ENCODE results near the gene ZNF331. TPM values are rescaled to one million over a fixed set of nuclear protein-coding genes. Genes with fewer than 3 reads are reported as not detected.
"Not testable (repeated sequence)": the region's sequence is repeated elsewhere in the genome, so short reads cannot be mapped to it uniquely, and the experiment has no call there.

ZNF331 gene
- total RNA-seq (10 to 100 TPM; 17.5 to 18.6 TPM), polyA plus RNA-seq (43.9 TPM)

GRCh38 chr19:53537521-53538377 lies at the start of gene ZNF331:
TSS of gene ZNF331 (plus strand) at chr19:53538145. CDS start at chr19:53569377, 31,232 bp downstream.
- H3K4me3 Mint-ChIP-seq, result peak within 1 kb of the TSS; percentile 91 to 99 (median 94)
- peak within 1 kb of the TSS; percentile 95 for H3K27ac ChIP-seq (ENCODE audit: low read depth, low read length)
- H3K27me3 Mint-ChIP-seq, result peaks cover 0 to 14% of the 10 kb centered on the region in 2 donors
- no peaks in the 10 kb centered on the region for H3K27me3 ChIP-seq (ENCODE audit: insufficient read depth, low read length, poor library complexity, severe bottlenecking)
- POLR2A ChIA-PET, result interaction anchor here (1.3 to 1.5 kb wide), 3 partner anchors 17 kb away, joined by 3 to 5 read pairs (median 5); no protein-coding TSS in a partner anchor
- H3K9me3 ChIP-seq (ENCODE audit: low read length), result no peaks in the 10 kb centered on the region
- CTCF ChIA-PET, result interaction anchor here (1.3 kb wide), 1 partner anchor 17 kb away, joined by 3 read pairs; no protein-coding TSS in a partner anchor
- peak; percentile 87 to 96 (median 95) for DNase-seq
- H3K36me3 Mint-ChIP-seq, result peaks cover 11 to 52% (median 30%) of the 10 kb centered on the region in 3 donors
- H3K36me3 ChIP-seq (ENCODE audit: insufficient read depth, low read length), result no peaks in the 10 kb centered on the region
- peak within 1 kb of the TSS; percentile 83 for H3K4me3 ChIP-seq (ENCODE audit: low read length)
- peaks cover 17% of the 10 kb centered on the region for H3K4me1 ChIP-seq (ENCODE audit: insufficient read depth, low read length)
- H3K9me3 Mint-ChIP-seq, result peaks cover 0 to 12% (median 0%) of the 10 kb centered on the region in 5 donors
- H3K27ac Mint-ChIP-seq, result peak within 1 kb of the TSS; percentile 98 to 100 (median 99)
- peaks cover 24 to 57% (median 39%) of the 10 kb centered on the region in 3 donors for H3K4me1 Mint-ChIP-seq

- H3K4me3 Mint-ChIP-seq, result no peak overlapping the region
- CTCF ChIA-PET, result no interaction called here
- POLR2A ChIA-PET, result no interaction called here
- no peak overlapping the region for H3K27ac Mint-ChIP-seq
- Histone ChIP-seq H3K27me3 (ENCODE audit: insufficient read depth, low read length, poor library complexity, severe bottlenecking) (no peaks in the 10 kb centered on the region), H3K4me1 (ENCODE audit: insufficient read depth, low read length) (no peaks in the 10 kb centered on the region), H3K27ac (ENCODE audit: low read depth, low read length) (no peak overlapping the region), H3K36me3 (ENCODE audit: insufficient read depth, low read length) (peaks cover 37% of the 10 kb centered on the region), H3K4me3 (ENCODE audit: low read length) (no peak overlapping the region), H3K9me3 (ENCODE audit: low read length) (peaks cover 52% of the 10 kb centered on the region)
- peaks cover 34 to 65% (median 64%) of the 10 kb centered on the region in 3 donors for H3K36me3 Mint-ChIP-seq
- H3K4me1 Mint-ChIP-seq, result no peaks in the 10 kb centered on the region
- no peaks in the 10 kb centered on the region for H3K27me3 Mint-ChIP-seq
- H3K9me3 Mint-ChIP-seq, result peaks cover 52 to 94% (median 93%) of the 10 kb centered on the region in 5 donors
- DNase-seq, result no peak
Measured at GRCh38 chr19:53492153-53492552, 45.8 kb upstream of the ZNF331 start.

- H3K9me3 ChIP-seq (ENCODE audit: low read length), result peaks cover 24% of the 10 kb centered on the region
- POLR2A ChIA-PET; H3K27me3 ChIP-seq (ENCODE audit: insufficient read depth, low read length, poor library complexity, severe bottlenecking); H3K4me1 Mint-ChIP-seq; CTCF ChIA-PET; H3K36me3 ChIP-seq (ENCODE audit: insufficient read depth, low read length); H3K27ac Mint-ChIP-seq; H3K4me3 ChIP-seq (ENCODE audit: low read length); H3K4me3 Mint-ChIP-seq; H3K27ac ChIP-seq (ENCODE audit: low read depth, low read length); DNase-seq; H3K4me1 ChIP-seq (ENCODE audit: insufficient read depth, low read length): not testable (repeated sequence)
- H3K36me3 Mint-ChIP-seq, result peaks cover 4 to 24% (median 21%) of the 10 kb centered on the region in 3 donors
- H3K27me3 Mint-ChIP-seq, result peaks cover 6 to 16% of the 10 kb centered on the region in 2 donors
- H3K9me3 Mint-ChIP-seq, result peaks cover 34 to 80% (median 74%) of the 10 kb centered on the region in 5 donors
Measured at GRCh38 chr19:53497311-53498023, 40.5 kb upstream of the ZNF331 start.

GRCh38 chr19:53498024-53498395 lies 39.9 kb upstream of the ZNF331 start:
- Mint-ChIP-seq H3K36me3 (peaks cover 2 to 19% (median 16%) of the 10 kb centered on the region in 3 donors), H3K27me3 (peaks cover 6 to 20% of the 10 kb centered on the region in 2 donors), H3K9me3 (peaks cover 28 to 75% (median 71%) of the 10 kb centered on the region in 5 donors)
- DNase-seq; H3K27me3 ChIP-seq (ENCODE audit: insufficient read depth, low read length, poor library complexity, severe bottlenecking); H3K4me3 Mint-ChIP-seq; H3K36me3 ChIP-seq (ENCODE audit: insufficient read depth, low read length); H3K27ac ChIP-seq (ENCODE audit: low read depth, low read length); H3K4me1 Mint-ChIP-seq; H3K4me3 ChIP-seq (ENCODE audit: low read length); POLR2A ChIA-PET; H3K27ac Mint-ChIP-seq; CTCF ChIA-PET; H3K4me1 ChIP-seq (ENCODE audit: insufficient read depth, low read length): not testable (repeated sequence)
- H3K9me3 ChIP-seq (ENCODE audit: low read length), result peaks cover 18% of the 10 kb centered on the region

GRCh38 chr19:53503151-53503550 lies 34.8 kb upstream of the ZNF331 start:
- H3K36me3 Mint-ChIP-seq, result peaks cover 0 to 14% (median 1%) of the 10 kb centered on the region in 3 donors
- H3K27me3 Mint-ChIP-seq, result peaks cover 16 to 40% of the 10 kb centered on the region in 2 donors
- H3K27ac Mint-ChIP-seq; H3K27ac ChIP-seq (ENCODE audit: low read depth, low read length); H3K9me3 ChIP-seq (ENCODE audit: low read length); DNase-seq; H3K27me3 ChIP-seq (ENCODE audit: insufficient read depth, low read length, poor library complexity, severe bottlenecking); H3K4me1 ChIP-seq (ENCODE audit: insufficient read depth, low read length); H3K36me3 ChIP-seq (ENCODE audit: insufficient read depth, low read length); H3K4me1 Mint-ChIP-seq; CTCF ChIA-PET; POLR2A ChIA-PET; H3K4me3 Mint-ChIP-seq; H3K4me3 ChIP-seq (ENCODE audit: low read length): not testable (repeated sequence)
- H3K9me3 Mint-ChIP-seq, result peaks cover 7 to 33% (median 29%) of the 10 kb centered on the region in 5 donors

GRCh38 chr19:53503671-53504364 lies 34.1 kb upstream of the ZNF331 start:
- H3K4me3 ChIP-seq (ENCODE audit: low read length); H3K4me1 Mint-ChIP-seq; H3K27ac Mint-ChIP-seq; H3K36me3 ChIP-seq (ENCODE audit: insufficient read depth, low read length); CTCF ChIA-PET; H3K27ac ChIP-seq (ENCODE audit: low read depth, low read length); DNase-seq; POLR2A ChIA-PET; H3K4me1 ChIP-seq (ENCODE audit: insufficient read depth, low read length); H3K27me3 ChIP-seq (ENCODE audit: insufficient read depth, low read length, poor library complexity, severe bottlenecking); H3K9me3 ChIP-seq (ENCODE audit: low read length): not testable (repeated sequence)
- Mint-ChIP-seq H3K27me3 (peaks cover 14 to 44% of the 10 kb centered on the region in 2 donors), H3K9me3 (peaks cover 4 to 30% (median 23%) of the 10 kb centered on the region in 5 donors), H3K4me3 (peak overlapping the region in 1 of 7 donors; percentile 9), H3K36me3 (peaks cover 0 to 14% (median 1%) of the 10 kb centered on the region in 3 donors)

- POLR2A ChIA-PET; DNase-seq; H3K4me3 ChIP-seq (ENCODE audit: low read length); H3K27ac Mint-ChIP-seq; H3K4me1 ChIP-seq (ENCODE audit: insufficient read depth, low read length); H3K27ac ChIP-seq (ENCODE audit: low read depth, low read length); H3K4me1 Mint-ChIP-seq; CTCF ChIA-PET; H3K27me3 ChIP-seq (ENCODE audit: insufficient read depth, low read length, poor library complexity, severe bottlenecking); H3K36me3 ChIP-seq (ENCODE audit: insufficient read depth, low read length); H3K9me3 ChIP-seq (ENCODE audit: low read length); H3K4me3 Mint-ChIP-seq: not testable (repeated sequence)
- Mint-ChIP-seq H3K36me3 (peaks cover 0 to 14% (median 1%) of the 10 kb centered on the region in 3 donors), H3K9me3 (peaks cover under 1 to 26% (median 20%) of the 10 kb centered on the region in 5 donors), H3K27me3 (peaks cover 14 to 42% of the 10 kb centered on the region in 2 donors)
Measured at GRCh38 chr19:53504365-53504703, 33.6 kb upstream of the ZNF331 start.
